ENCODE measurements around the gene IFI30.

IFI30 gene

DNA sequence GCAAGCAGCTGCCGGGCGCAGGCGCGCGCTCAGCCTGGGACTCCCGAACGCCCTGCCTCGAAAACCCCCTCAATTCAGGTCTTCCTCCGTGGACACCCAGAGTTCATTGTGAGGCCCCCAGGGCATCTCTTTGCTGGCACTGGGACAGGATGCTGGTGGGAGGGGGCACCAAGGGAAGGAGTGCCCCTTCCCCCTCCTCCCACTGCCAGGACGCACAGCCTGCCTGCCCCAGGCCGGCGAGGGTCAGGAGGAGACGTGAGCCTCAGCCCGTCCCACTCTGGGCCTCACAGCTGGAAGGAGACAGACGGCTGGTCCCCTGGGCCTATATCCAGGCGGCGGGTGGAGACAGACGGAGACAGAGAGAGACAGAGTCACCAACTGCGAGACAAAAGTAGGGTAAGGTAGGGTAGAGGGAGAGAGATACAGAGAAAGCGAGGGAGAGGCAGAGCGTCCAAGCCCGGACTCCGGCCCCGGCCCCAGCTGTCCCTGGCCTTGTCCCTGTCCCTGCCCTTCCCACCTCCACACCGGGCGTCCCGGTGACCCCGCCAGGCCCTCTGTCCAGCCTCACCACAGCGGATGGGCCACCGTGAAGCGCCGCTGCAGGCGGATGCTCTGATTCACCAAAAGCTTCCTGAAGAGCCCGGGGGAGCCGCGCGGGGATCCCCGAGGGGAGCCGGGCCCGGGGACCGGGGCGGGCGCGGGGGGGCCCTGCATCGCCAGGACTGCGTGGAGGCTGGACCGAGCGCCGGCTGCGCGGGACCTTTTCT lies 52.3 kb downstream of the IFI30 start, which contains the start of gene PDE4C:
Gene PDE4C, minus strand, starts transcription at position 737 of the 767 bp plus-strand sequence. Its CDS starts 23 bp downstream, at position 714.
- DNase-seq (ENCODE audit: low spot score): no peak

DNA sequence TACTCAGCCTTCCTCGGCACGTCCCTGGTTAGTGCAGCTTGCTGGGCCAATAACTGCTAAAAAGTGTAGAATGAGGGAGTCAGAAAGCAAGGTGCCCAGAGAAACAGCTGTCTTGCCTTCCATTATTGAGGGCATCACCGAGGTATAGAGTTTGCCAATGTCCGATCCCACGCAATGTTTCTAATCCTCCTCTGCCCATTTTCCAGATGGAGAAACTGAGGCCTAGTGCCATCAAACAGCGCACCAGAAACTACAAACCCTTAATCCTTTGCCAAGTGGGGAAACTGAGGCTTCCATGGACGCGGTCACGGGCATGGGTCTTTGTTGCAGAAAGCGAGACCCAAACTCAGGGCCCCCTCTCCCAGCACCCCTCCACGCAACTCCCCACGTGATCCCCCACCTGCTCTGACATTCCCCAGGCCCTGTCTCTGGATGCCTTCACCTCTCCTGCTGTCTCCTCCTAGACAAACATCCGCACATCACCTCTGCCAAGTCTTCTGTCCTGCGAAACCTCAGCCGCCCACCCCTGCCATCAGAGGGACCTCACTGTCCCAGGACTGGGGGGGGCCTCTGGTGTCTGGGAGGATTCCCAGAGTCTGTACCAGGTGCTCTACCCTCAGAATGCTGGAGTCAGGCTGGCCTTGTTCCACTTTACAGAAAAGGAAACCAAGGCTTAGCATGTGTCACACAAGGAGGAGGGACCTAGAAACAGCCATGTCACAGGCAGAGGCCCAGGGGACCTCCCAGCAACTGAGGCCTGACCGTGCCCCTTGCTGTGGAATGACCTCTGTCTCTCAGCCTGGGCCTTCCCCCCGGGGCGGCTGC lies 53.6 kb downstream of the IFI30 start:
- DNase-seq (ENCODE audit: low spot score): no peak
